Loucy (cell line): ENCODE measurements around the gene NIP7.

Experiments used
- CTCF ChIP-seq: fragments of 200-600 bp; sonication (generic); conservative IDR thresholded peaks from 2 replicates; pipeline ENCODE4 v1.5.1; 2014; ENCODE audit warnings: mild to moderate bottlenecking, antibody characterized with exemption, low read length
- EZH2phosphoT487 ChIP-seq: fragments of 200-600 bp; IDR thresholded peaks from 2 replicates; pipeline ENCODE4 v1.6.1; 2018; ENCODE audit warnings: antibody characterized with exemption, mild to moderate bottlenecking, moderate library complexity, borderline replicate concordance

- TF ChIP-seq CTCF (no peak), EZH2phosphoT487 (no peak)
Measured at GRCh38 chr16:69301187-69301586, 38.4 kb upstream of the NIP7 start.
